SK-N-SH (cell line): ENCODE results near the gene PRX.

ENCODE experiments used
- ELF1 ChIP-seq: IDR thresholded peaks from 2 replicates; pipeline ENCODE4 v1.4.0; 2012
- EP300 ChIP-seq, 2 experiments: IDR thresholded peaks; 2 replicates each; pipeline versions ENCODE4 v1.4.0 to v1.6.1; 2012; ENCODE audit warnings: borderline replicate concordance in 1 of 2, low read depth in 1 of 2, low read length in 1 of 2
- FOSL2 ChIP-seq: IDR thresholded peaks from 2 replicates; pipeline ENCODE4 v1.4.0; 2012; ENCODE audit warnings: low read depth, mild to moderate bottlenecking, moderate library complexity, borderline replicate concordance
- JUND ChIP-seq: IDR thresholded peaks from 2 replicates; pipeline ENCODE4 v1.4.0; 2012
- MXI1 ChIP-seq: IDR thresholded peaks from 2 replicates; pipeline ENCODE4 v1.6.1; 2012; ENCODE audit warnings: mild to moderate bottlenecking, low read depth, low read length, improper control_type of control experiment
- SIN3A ChIP-seq: IDR thresholded peaks from 2 replicates; pipeline ENCODE4 v1.6.1; 2012; ENCODE audit warnings: low read depth, mild to moderate bottlenecking, low read length, moderate library complexity, borderline replicate concordance
- SMC3 ChIP-seq: IDR thresholded peaks from 2 replicates; pipeline ENCODE4 v1.6.1; 2012; ENCODE audit warnings: low read depth, low read length, improper control_type of control experiment
- TF ChIP-seq, protein P1 (sequence below): fragments of 200-600 bp; sonication (generic); IDR thresholded peaks from 2 replicates; pipeline ENCODE4 v1.6.1; 2017; ENCODE audit warnings: antibody characterized with exemption, mild to moderate bottlenecking, moderate library complexity
- TF ChIP-seq, protein P2 (sequence below): IDR thresholded peaks from 2 replicates; pipeline ENCODE4 v1.4.0; 2012; ENCODE audit warnings: low read depth
- TF ChIP-seq, protein P3 (sequence below): fragments of 150-350 bp; IDR thresholded peaks from 2 replicates; pipeline ENCODE4 v1.6.1; 2017; ENCODE audit warnings: antibody characterized with exemption, low read length, low read depth, borderline replicate concordance

DNA sequence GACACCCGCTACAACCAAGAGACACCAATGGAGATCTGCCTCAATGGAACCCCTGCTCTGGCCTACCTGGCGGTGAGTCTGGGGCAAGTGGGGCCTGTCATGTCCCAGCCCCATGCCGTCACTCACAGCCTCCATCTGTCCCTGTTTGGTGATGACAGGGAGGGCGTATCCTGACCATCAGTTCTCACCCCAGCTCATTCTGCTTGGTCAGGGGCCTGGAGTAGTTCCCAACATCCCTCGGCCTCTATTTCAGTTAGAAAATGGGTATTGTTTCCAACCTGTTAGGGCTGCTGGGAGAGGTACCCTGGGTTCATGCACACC, 41.4 kb downstream of the PRX start:
- TF ChIP-seq, protein P1, sequence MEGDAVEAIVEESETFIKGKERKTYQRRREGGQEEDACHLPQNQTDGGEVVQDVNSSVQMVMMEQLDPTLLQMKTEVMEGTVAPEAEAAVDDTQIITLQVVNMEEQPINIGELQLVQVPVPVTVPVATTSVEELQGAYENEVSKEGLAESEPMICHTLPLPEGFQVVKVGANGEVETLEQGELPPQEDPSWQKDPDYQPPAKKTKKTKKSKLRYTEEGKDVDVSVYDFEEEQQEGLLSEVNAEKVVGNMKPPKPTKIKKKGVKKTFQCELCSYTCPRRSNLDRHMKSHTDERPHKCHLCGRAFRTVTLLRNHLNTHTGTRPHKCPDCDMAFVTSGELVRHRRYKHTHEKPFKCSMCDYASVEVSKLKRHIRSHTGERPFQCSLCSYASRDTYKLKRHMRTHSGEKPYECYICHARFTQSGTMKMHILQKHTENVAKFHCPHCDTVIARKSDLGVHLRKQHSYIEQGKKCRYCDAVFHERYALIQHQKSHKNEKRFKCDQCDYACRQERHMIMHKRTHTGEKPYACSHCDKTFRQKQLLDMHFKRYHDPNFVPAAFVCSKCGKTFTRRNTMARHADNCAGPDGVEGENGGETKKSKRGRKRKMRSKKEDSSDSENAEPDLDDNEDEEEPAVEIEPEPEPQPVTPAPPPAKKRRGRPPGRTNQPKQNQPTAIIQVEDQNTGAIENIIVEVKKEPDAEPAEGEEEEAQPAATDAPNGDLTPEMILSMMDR = no peak
- TF ChIP-seq ELF1 (no peak), SMC3 (no peak), SIN3A (no peak), FOSL2 (no peak), MXI1 (no peak), EP300 (IDR thresholded peaks at IDR 0.05; ENCODE audit: borderline replicate concordance in 1 of 2, low read depth in 1 of 2, low read length in 1 of 2) (no peak), JUND (no peak)
- TF ChIP-seq, protein P2, sequence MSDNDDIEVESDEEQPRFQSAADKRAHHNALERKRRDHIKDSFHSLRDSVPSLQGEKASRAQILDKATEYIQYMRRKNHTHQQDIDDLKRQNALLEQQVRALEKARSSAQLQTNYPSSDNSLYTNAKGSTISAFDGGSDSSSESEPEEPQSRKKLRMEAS = no peak
- TF ChIP-seq, protein P3, sequence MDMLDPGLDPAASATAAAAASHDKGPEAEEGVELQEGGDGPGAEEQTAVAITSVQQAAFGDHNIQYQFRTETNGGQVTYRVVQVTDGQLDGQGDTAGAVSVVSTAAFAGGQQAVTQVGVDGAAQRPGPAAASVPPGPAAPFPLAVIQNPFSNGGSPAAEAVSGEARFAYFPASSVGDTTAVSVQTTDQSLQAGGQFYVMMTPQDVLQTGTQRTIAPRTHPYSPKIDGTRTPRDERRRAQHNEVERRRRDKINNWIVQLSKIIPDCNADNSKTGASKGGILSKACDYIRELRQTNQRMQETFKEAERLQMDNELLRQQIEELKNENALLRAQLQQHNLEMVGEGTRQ = no peak
